Measurements from ENCODE around the gene GNB2. TPM values are rescaled to one million over a fixed set of nuclear protein-coding genes. Genes with fewer than 3 reads are reported as not detected.

Gene GNB2
- 272 and 317 TPM in 2 replicates for total RNA-seq (2014; rRNA removed; shearing (Covaris generic))

GRCh38 chr7:100673302-100673941 lies at the start of gene GNB2:
Gene GNB2, plus strand, starts transcription at chr7:100673740. Its CDS starts 2,526 bp downstream, at chr7:100676266.
- peak; percentile 100 for DNase-seq (ENCODE audit: low spot score)

GRCh38 chr7:100623951-100624824 lies 49.4 kb upstream of the GNB2 start:
- DNase-seq (ENCODE audit: low spot score), result no peak

GRCh38 chr7:100626055-100626454 lies 47.5 kb upstream of the GNB2 start:
- no peak for DNase-seq (ENCODE audit: low spot score)

GRCh38 chr7:100626530-100627237 lies 46.9 kb upstream of the GNB2 start:
- peak; percentile 81 for DNase-seq (ENCODE audit: low spot score)

GRCh38 chr7:100627238-100627549 lies 46.3 kb upstream of the GNB2 start:
- DNase-seq (ENCODE audit: low spot score), result no peak

GRCh38 chr7:100629117-100629716 lies 44.3 kb upstream of the GNB2 start:
- DNase-seq (ENCODE audit: low spot score), result peak; percentile 71

- no peak for DNase-seq (ENCODE audit: low spot score)
Measured at GRCh38 chr7:100630066-100630465, 43.5 kb upstream of the GNB2 start.

- peak; percentile 56 for DNase-seq (ENCODE audit: low spot score)
Measured at GRCh38 chr7:100632951-100633717, 40.4 kb upstream of the GNB2 start.

- DNase-seq (ENCODE audit: low spot score), result no peak
Measured at GRCh38 chr7:100639995-100640516, 33.5 kb upstream of the GNB2 start.

GRCh38 chr7:100640517-100641440 lies 32.8 kb upstream of the GNB2 start:
- no peak for DNase-seq (ENCODE audit: low spot score)

GRCh38 chr7:100641463-100641859 lies 32.1 kb upstream of the GNB2 start, which contains the start of gene TFR2:
Gene TFR2, minus strand, starts transcription at chr7:100641552. Its CDS starts 43 bp downstream, at chr7:100641509.
- no peak for DNase-seq (ENCODE audit: low spot score)

- no peak for DNase-seq (ENCODE audit: low spot score)
Measured at GRCh38 chr7:100641860-100642533, 31.5 kb upstream of the GNB2 start.

GRCh38 chr7:100642534-100642907 lies 31.0 kb upstream of the GNB2 start:
- DNase-seq (ENCODE audit: low spot score), result peak; percentile 58

- DNase-seq (ENCODE audit: low spot score), result no peak
Measured at GRCh38 chr7:100649826-100650565, 23.5 kb upstream of the GNB2 start.

- no peak for DNase-seq (ENCODE audit: low spot score)
Measured at GRCh38 chr7:100654908-100655831, 18.4 kb upstream of the GNB2 start.

- no peak for DNase-seq (ENCODE audit: low spot score)
Measured at GRCh38 chr7:100655908-100656674, 17.4 kb upstream of the GNB2 start, which contains the start of gene ACTL6B. Gene ACTL6B, minus strand, starts transcription at chr7:100656448. Its CDS starts 94 bp downstream, at chr7:100656354.
